ENCODE measurements around the gene KRT3.

The KRT3 gene

GRCh38 chr12:52795694-52796428, at the start of gene KRT3:
Gene KRT3, minus strand, starts transcription at chr12:52796117. Its CDS starts 75 bp downstream, at chr12:52796042.
- no peak within 1 kb of the TSS for H3K4me3 ChIP-seq (ENCODE audit: low read depth, low read length)
- no peak for TF ChIP-seq CTCF (IDR thresholded peaks at IDR 0.05; ENCODE audit: low read depth, low read length)

- no peak overlapping the region for H3K4me3 ChIP-seq (ENCODE audit: low read depth, low read length)
- no peak for TF ChIP-seq CTCF (IDR thresholded peaks at IDR 0.05; ENCODE audit: low read depth, low read length)
Measured at GRCh38 chr12:52844386-52844785, 48.5 kb upstream of the KRT3 start.

- H3K4me3 ChIP-seq (ENCODE audit: low read depth, low read length), result no peak overlapping the region
- no peak for TF ChIP-seq CTCF (IDR thresholded peaks at IDR 0.05; ENCODE audit: low read depth, low read length)
Measured at GRCh38 chr12:52839436-52840105, 43.7 kb upstream of the KRT3 start.

GRCh38 chr12:52838609-52839435, 42.9 kb upstream of the KRT3 start:
- TF ChIP-seq CTCF (IDR thresholded peaks at IDR 0.05; ENCODE audit: low read depth, low read length), result no peak
- H3K4me3 ChIP-seq (ENCODE audit: low read depth, low read length), result no peak overlapping the region

- TF ChIP-seq CTCF (IDR thresholded peaks at IDR 0.05; ENCODE audit: low read depth, low read length), result no peak
- H3K4me3 ChIP-seq (ENCODE audit: low read depth, low read length), result no peak overlapping the region
Measured at GRCh38 chr12:52837781-52838608, 42.1 kb upstream of the KRT3 start.

GRCh38 chr12:52837413-52837741, 41.5 kb upstream of the KRT3 start:
- H3K4me3 ChIP-seq (ENCODE audit: low read depth, low read length), result no peak overlapping the region
- TF ChIP-seq CTCF (IDR thresholded peaks at IDR 0.05; ENCODE audit: low read depth, low read length), result no peak

Measured in WI38 (cell line).